ENCODE measurements around the gene AIMP2. TPM values are rescaled to one million over a fixed set of nuclear protein-coding genes. Genes with fewer than 3 reads are reported as not detected.

The AIMP2 gene
- total RNA-seq: 21.9 and 26.4 TPM in 2 replicates

DNA sequence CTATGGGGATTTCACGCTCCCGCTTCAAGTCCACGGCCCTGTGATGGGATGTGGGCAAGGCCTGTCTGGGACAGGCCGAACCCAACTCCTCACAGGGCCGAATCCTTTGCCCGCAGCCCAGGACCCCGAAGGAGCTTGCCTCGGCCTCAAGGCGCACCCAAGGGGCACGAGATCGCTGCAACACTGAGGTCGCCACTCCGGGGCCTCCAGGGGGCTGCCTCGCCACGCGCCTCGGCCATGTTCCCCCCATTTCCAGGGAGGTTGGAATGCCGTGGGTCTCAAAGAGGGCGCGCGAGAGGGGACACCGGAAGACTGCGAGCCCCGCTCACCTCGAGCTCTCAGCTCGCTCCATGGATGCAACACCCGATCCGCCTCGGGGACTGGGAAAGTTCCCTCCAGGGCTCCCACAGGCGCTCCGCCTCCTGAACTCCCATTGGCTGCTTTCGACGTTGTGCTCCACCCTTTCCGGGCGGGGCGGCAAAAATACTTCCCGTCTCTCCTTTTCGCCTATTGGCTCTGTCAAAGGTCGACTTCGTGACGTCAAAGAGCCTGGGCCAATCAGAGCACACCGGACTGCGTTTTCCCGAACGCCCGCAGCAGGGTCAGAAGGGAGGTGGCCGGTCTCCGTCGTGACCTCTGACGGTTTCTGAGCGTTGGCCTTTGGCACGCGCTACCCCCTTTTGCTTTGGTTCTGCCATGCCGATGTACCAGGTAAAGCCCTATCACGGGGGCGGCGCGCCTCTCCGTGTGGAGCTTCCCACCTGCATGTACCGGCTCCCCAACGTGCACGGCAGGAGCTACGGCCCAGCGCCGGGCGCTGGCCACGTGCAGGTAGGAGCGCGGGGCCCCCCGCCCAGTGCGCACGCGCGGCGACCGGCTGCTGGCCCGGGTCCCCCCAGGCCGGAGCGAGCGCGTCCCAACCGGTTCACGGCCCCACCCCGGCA is at the start of gene AIMP2, which contains the start of gene PMS2:
AIMP2 (plus strand) TSS at position 605 of the 944 bp plus-strand sequence; CDS start at position 697, 92 bp downstream.
PMS2 (minus strand) TSS at position 382 of the 944 bp plus-strand sequence; CDS start at position 352, 30 bp downstream.

DNA sequence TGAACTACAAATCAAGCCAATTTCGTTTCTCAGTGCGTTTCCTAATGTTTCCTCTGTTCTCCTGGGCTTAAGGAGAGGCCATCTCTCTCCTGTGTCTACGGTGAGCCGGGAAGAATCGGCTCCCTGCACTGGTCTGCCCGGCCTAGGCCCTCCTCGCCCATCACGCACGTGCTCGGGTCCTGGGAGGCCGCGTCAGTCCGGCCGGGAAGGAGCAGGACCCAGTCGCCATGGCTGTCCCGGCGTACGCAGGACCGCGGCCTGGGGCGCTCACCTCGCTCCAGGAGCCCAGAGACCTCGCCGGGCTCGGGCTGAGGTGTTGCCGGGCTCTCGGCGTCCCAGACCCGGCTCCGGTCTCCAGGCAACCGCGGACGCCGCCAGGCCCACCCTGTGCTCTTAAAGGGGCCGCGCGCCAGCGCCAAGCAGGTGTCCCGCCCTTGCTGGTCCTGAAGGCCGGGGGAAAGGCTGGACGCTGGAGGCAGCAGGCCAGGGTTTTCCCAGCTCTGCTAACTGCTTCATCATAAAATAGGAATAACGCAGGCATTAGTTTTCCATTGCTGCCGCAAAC is 38.6 kb upstream of the AIMP2 start, which contains the start of gene RSPH10B:
RSPH10B (minus strand) TSS at position 343 of the 565 bp plus-strand sequence. CDS start 3,573 bp downstream, outside the sequence.

DNA sequence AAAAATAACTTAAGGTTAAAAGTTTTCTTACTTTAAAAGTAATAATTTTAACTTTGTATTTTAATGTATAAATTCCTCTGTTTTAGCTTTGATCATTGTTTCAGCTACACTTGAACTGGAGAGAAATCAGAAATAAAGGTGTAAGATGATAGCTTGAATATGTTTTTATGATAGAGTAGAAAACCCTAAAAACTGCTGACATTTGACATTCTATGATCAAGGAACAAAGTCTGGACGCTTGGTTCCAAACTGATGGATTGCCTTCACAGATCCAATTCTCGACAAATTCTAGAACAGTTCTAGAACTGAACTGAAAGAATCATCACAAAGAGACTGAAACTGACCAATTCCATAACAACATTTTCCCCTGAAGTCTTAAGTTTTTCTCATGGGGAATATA is 21.9 kb downstream of the AIMP2 start, which contains the start of gene ANKRD61:
ANKRD61 (plus strand) TSS at position 389 of the 400 bp plus-strand sequence; CDS start at position 389, 0 bp downstream.

Other genes starting within 250 kb of the AIMP2 start
- 23.6 and 25.1 TPM in 2 replicates for gene RNF216, start 227.6 kb upstream of the AIMP2 start, total RNA-seq
- gene OCM, start 128.5 kb upstream of the AIMP2 start, total RNA-seq: not detected in 2 replicates
- 14.2 and 29.6 TPM in 2 replicates for gene CCZ1, start 110.5 kb upstream of the AIMP2 start, total RNA-seq
- gene RSPH10B, start 38.6 kb upstream of the AIMP2 start, total RNA-seq: 0.16 TPM in 1 of 2 replicates, not detected in the other
- gene PMS2, start 223 bp upstream of the AIMP2 start, total RNA-seq: 18.4 and 22.2 TPM in 2 replicates
- gene ANKRD61, start 22.1 kb downstream of the AIMP2 start, total RNA-seq: not detected in 2 replicates
- gene EIF2AK1, start 49.9 kb downstream of the AIMP2 start, total RNA-seq: 22.1 and 42.2 TPM in 2 replicates
- 1.5 and 1.7 TPM in 2 replicates for gene USP42, start 95.7 kb downstream of the AIMP2 start, total RNA-seq